Mucosa of descending colon (tissue), 3 donors: ENCODE measurements around the gene PATJ. TPM values are rescaled to one million over a fixed set of nuclear protein-coding genes. Genes with fewer than 3 reads are reported as not detected.
"Not testable (repeated sequence)": the region's sequence is repeated elsewhere in the genome, so short reads cannot be mapped to it uniquely, and the experiment has no call there.

Source experiments
- ATAC-seq: fragments of 200-7000 bp; cut with Tn5 transposase; one replicate; pipeline ENCODE4 v1.9.1; 2020; ENCODE audit warnings: mild to moderate bottlenecking, moderate library complexity
- DNase-seq, 3 donors: peaks; one replicate each; pipeline ENCODE4 v3.0.0-alpha.2; 2020
- H3K36me3 ChIP-seq: fragments of 200-600 bp; one replicate; pipeline ENCODE4 v1.8.0; 2021; ENCODE audit warnings: low read depth, mild to moderate bottlenecking
- H3K4me1 ChIP-seq: fragments of 200-600 bp; one replicate; pipeline ENCODE4 v1.8.0; 2021; ENCODE audit warnings: low read depth, mild to moderate bottlenecking
- H3K4me3 ChIP-seq: fragments of 200-600 bp; one replicate; pipeline ENCODE4 v1.8.0; 2021; ENCODE audit warnings: mild to moderate bottlenecking
- H3K9me3 ChIP-seq: fragments of 200-600 bp; one replicate; pipeline ENCODE4 v1.8.0; 2021; ENCODE audit warnings: mild to moderate bottlenecking
- CTCF ChIP-seq: fragments of 200-600 bp; IDR thresholded peaks from one replicate; pipeline ENCODE4 v1.8.0; 2022; ENCODE audit warnings: antibody characterized with exemption, mild to moderate bottlenecking
- intact Hi-C, 2 donors: fragments of 100-400 bp; cut with DNase I in 1 of 2; cut with micrococcal nuclease in 1 of 2; formaldehyde crosslinking; loops; one replicate each; pipeline versions ENCODE4 v1.11.0 to v1.11.1; 2022; cut with DNase I, micrococcal nuclease
- total RNA-seq, 3 donors: library from RNA; stranded (reverse); fragmentation: NEBNext Ultra II Directional in 2 of 3; extraction: Animal tissue kit (Norgen Biotek cat#: 25700) in 2 of 3; gene quantifications; one replicate each; pipeline versions ENCODE4 v1.2.1 to v1.2.4, GENCODE V29; 2021 to 2023
- donor health status: DM: no; HTN: no; CAD: no; lungs with moderate emphysema.
- donor health status: DM: no; HTN: no; CAD: no.
- donor health status: DM: no; HTN: yes; CAD: no.

Gene PATJ
- total RNA-seq, 3 donors from 2014 or later: 58.6 to 112 (median 65.9) TPM

- ATAC-seq: no peak
- Histone ChIP-seq H3K36me3 (peaks cover 15% of the 10 kb centered on the region), H3K4me1 (peaks cover 2% of the 10 kb centered on the region), H3K9me3 (no peaks in the 10 kb centered on the region), H3K4me3 (no peak overlapping the region)
- intact Hi-C loops: no loop called here
- no peak for DNase-seq
- no peak for TF ChIP-seq CTCF
Measured at GRCh38 chr1:61797045-61797755, 54.9 kb downstream of the PATJ start.

GRCh38 chr1:61801047-61801446 is 58.8 kb downstream of the PATJ start:
- H3K4me3 ChIP-seq, H3K9me3 ChIP-seq, ATAC-seq, intact Hi-C loops, H3K4me1 ChIP-seq, DNase-seq: not testable (repeated sequence)
- peaks cover 13% of the 10 kb centered on the region for H3K36me3 ChIP-seq

DNA sequence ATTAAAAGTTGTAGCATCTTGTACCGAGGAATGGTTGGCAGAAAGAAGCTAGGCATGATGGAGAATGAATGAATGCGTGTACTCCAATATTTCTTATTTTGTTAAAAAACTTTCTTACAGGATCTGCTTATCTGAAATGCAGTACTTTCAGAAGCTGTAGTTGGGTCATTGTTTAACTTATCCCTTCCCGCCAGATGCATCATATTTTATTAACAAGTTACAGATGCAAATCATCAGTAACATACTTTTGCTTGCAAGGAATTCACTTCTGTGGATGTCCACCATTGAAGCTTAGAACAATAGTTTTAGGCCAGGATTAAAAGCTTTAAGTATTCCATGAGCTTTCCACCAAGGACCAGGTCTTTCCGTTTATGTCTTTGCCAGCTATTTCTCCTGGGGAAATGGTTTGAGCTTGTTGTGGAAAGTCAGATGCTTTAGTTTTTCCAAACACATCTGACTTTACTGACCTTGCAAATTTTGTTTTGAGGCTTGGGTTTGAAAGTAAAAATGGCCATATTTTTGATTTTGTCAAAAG is 65.4 kb downstream of the PATJ start:
- TF ChIP-seq CTCF: no peak

GRCh38 chr1:61808321-61808720 is 66.0 kb downstream of the PATJ start:
- intact Hi-C loops: no loop called here
- Histone ChIP-seq H3K4me1 (no peaks in the 10 kb centered on the region), H3K36me3 (no peaks in the 10 kb centered on the region), H3K9me3 (no peaks in the 10 kb centered on the region), H3K4me3 (no peak overlapping the region)
- no peak for DNase-seq
- TF ChIP-seq CTCF: no peak
- no peak for ATAC-seq

More for the DNA sequence above, 65.4 kb downstream of the PATJ start:
- Histone ChIP-seq H3K9me3 (no peaks in the 10 kb centered on the region), H3K36me3 (no peaks in the 10 kb centered on the region), H3K4me1 (no peaks in the 10 kb centered on the region), H3K4me3 (no peak overlapping the region)
- DNase-seq: no peak
- ATAC-seq: no peak
- intact Hi-C loops: no loop called here

- no peak overlapping the region for H3K4me3 ChIP-seq
- no peaks in the 10 kb centered on the region for H3K9me3 ChIP-seq
- intact Hi-C loops: no loop called here
- TF ChIP-seq CTCF: no peak
- DNase-seq (no peak), ATAC-seq (no peak)
- H3K36me3 ChIP-seq: no peaks in the 10 kb centered on the region
- H3K4me1 ChIP-seq: no peaks in the 10 kb centered on the region
Measured at GRCh38 chr1:61808968-61809367, 66.7 kb downstream of the PATJ start.

DNA sequence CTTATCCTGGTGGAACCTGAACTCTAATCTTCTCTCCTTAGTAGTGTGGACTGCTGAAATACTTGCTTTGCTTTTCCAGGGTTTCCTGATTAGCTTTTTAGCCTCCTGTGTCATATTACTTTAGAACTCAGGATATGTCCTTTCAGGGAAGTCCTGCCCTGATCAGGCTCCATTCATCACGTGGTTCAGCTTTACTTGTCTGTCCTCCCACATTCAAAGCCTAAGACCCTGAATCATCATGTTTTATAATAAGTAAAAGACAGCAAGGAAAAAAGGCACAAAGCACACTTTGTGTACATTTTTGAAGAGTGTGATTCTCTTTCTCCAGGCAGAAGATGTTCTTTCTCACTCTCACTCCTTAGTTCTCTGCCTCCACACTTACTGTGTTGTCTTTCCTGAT is 70.6 kb downstream of the PATJ start:
- H3K36me3 ChIP-seq: no peaks in the 10 kb centered on the region
- DNase-seq: no peak

More for the DNA sequence above, 70.6 kb downstream of the PATJ start:
- Histone ChIP-seq H3K9me3 (no peaks in the 10 kb centered on the region), H3K4me1 (no peaks in the 10 kb centered on the region), H3K4me3 (no peak overlapping the region)
- ATAC-seq: no peak
- intact Hi-C loops: no loop called here
- TF ChIP-seq CTCF: no peak
